Keratinocyte (primary cell): ENCODE results near the gene SRPK1. TPM values are rescaled to one million over a fixed set of nuclear protein-coding genes. Genes with fewer than 3 reads are reported as not detected.

Experiments used
- DNase-seq: peaks from one replicate; pipeline ENCODE4 v3.0.0-alpha.2; 2011; ENCODE audit warnings: low read depth, missing footprints, low spot score
- FAIRE-seq: peaks from 2 replicates; lab custom pipeline; 2011; peaks lifted over from hg19 to GRCh38; lab: Jason Lieb, UNC
- H2AFZ ChIP-seq: 2 replicates; pipeline ENCODE4 v1.6.0; 2012; ENCODE audit warnings: low read length, control low read depth, inconsistent platforms; ENCODE audit not compliant: control insufficient read depth
- H3K27ac ChIP-seq: 2 replicates; pipeline ENCODE4 v1.5.1; 2011; ENCODE audit warnings: low read length; ENCODE audit not compliant: control insufficient read depth, insufficient read depth
- H3K27me3 ChIP-seq: 3 replicates; pipeline ENCODE4 v1.6.0; 2011; ENCODE audit warnings: low read length; ENCODE audit not compliant: control insufficient read depth, insufficient read depth; ENCODE audit errors: extremely low read depth
- H3K36me3 ChIP-seq, 2 experiments: 2 replicates in 1 of 2; 3 replicates in 1 of 2; pipeline ENCODE4 v1.5.1; 2011; ENCODE audit warnings: low read length in 2 of 2, mild to moderate bottlenecking in 1 of 2; ENCODE audit not compliant: control insufficient read depth in 2 of 2, insufficient read depth in 2 of 2; ENCODE audit errors: extremely low read depth in 1 of 2
- H3K4me1 ChIP-seq: 3 replicates; pipeline ENCODE4 v1.5.1; 2011; ENCODE audit warnings: low read length; ENCODE audit not compliant: control insufficient read depth, insufficient read depth; ENCODE audit errors: extremely low read depth
- H3K4me2 ChIP-seq: 3 replicates; pipeline ENCODE4 v1.6.0; 2011; ENCODE audit warnings: low read depth, low read length; ENCODE audit not compliant: control insufficient read depth, insufficient read depth; ENCODE audit errors: extremely low read depth
- H3K4me3 ChIP-seq, 3 experiments: fragments of 200-600 bp in 1 of 3; sonication (generic) in 1 of 3; 2 replicates in 2 of 3; 3 replicates in 1 of 3; pipeline ENCODE4 v1.5.1; 2011 to 2016; ENCODE audit warnings: low read length in 3 of 3, mild to moderate bottlenecking in 3 of 3, control low read depth in 2 of 3, inconsistent platforms in 1 of 3, low read depth in 1 of 3, mixed read lengths in 1 of 3, mixed run types in 1 of 3, moderate library complexity in 1 of 3; ENCODE audit not compliant: control insufficient read depth in 2 of 3, insufficient read depth in 2 of 3; ENCODE audit errors: extremely low read depth in 1 of 3
- H3K79me2 ChIP-seq: 2 replicates; pipeline ENCODE4 v1.6.0; 2012; ENCODE audit warnings: low read length; ENCODE audit not compliant: control insufficient read depth, insufficient read depth
- H3K9ac ChIP-seq: 3 replicates; pipeline ENCODE4 v1.6.0; 2011; ENCODE audit warnings: low read length; ENCODE audit not compliant: control insufficient read depth, insufficient read depth; ENCODE audit errors: extremely low read depth
- H3K9me1 ChIP-seq: 3 replicates; pipeline ENCODE4 v1.6.0; 2011; ENCODE audit warnings: low read length; ENCODE audit not compliant: control insufficient read depth, insufficient read depth; ENCODE audit errors: extremely low read depth
- H3K9me3 ChIP-seq: 2 replicates; pipeline ENCODE4 v1.5.1; 2012; ENCODE audit warnings: low read depth, low read length; ENCODE audit not compliant: control insufficient read depth
- H4K20me1 ChIP-seq: 3 replicates; pipeline ENCODE4 v1.6.0; 2011; ENCODE audit warnings: low read length; ENCODE audit not compliant: control insufficient read depth, insufficient read depth; ENCODE audit errors: extremely low read depth
- EZH2 ChIP-seq: IDR thresholded peaks from one replicate; pipeline ENCODE4 v1.6.1; 2012; ENCODE audit warnings: inconsistent platforms, mild to moderate bottlenecking, low read length, moderate library complexity
- dilution Hi-C: fragments of 300-500 bp; cut with MboI; formaldehyde crosslinking; loops from one replicate; pipeline ENCODE4 v1.7.0; 2020; ENCODE audit warnings: low sequenced_read_pairs; ENCODE audit not compliant: extremely low pct_ligation_motif_present
- polyA plus RNA-seq, 5 experiments: library from polyadenylated mRNA; depleted of rRNA in 3 of 5; stranded (reverse) in 3 of 5; stranded (forward) in 1 of 5; unstranded in 1 of 5; fragments of >200 nt; gene quantifications; 1 replicate in 1 of 5; 2 replicates in 3 of 5; 3 replicates in 1 of 5; pipeline versions ENCODE4 v1.2.1 to v1.2.3, GENCODE V29; 2011 to 2012; ENCODE audit warnings: missing spikeins in 2 of 5, low read depth in 1 of 5, low replicate concordance in 1 of 5
- TF ChIP-seq, protein P1 (sequence below), 3 experiments: IDR thresholded peaks in 1 of 3; conservative IDR thresholded peaks in 1 of 3; optimal IDR thresholded peaks in 1 of 3; 2 replicates in 2 of 3; 3 replicates in 1 of 3; pipeline versions ENCODE3 to v1.5.1; 2011; ENCODE audit warnings: low read length in 3 of 3, mild to moderate bottlenecking in 3 of 3, moderate library complexity in 2 of 3, control low read depth in 1 of 3, inconsistent platforms in 1 of 3; ENCODE audit not compliant: insufficient read depth in 2 of 3; ENCODE audit errors: extremely low read depth in 1 of 3

The SRPK1 gene
- polyA plus RNA-seq, 1 donor (not counting 4 experiments of a cell fraction or from before 2014, with no cell fraction given): 64.1 TPM

DNA sequence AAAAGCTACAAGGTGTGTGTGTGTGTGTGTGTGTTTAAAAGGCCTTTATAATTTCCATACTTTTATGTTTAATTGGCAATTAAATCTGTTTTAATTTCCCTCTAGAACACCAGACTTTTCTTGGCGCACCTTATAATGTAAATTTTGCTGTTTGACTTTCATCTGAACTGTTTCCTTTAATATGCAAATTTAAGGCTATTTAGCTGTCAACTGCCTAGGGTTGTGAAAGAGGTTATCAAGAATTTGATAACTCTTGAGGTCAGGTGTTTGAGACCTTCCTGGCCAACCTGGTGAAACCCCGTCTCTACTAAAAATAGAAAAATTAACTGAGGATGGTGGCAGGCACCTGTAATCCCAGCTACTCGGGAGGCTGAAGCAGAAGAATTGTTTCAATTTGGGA, 119.8 kb downstream of the SRPK1 start:
- H3K27ac ChIP-seq: no peak overlapping the region
- dilution Hi-C loops: no loop called here
- no peaks in the 10 kb centered on the region for H3K36me3 ChIP-seq
- H3K4me1 ChIP-seq: no peaks in the 10 kb centered on the region
- peaks cover 6% of the 10 kb centered on the region for H3K27me3 ChIP-seq
- no peak overlapping the region for H3K4me2 ChIP-seq
- no peak overlapping the region for H3K9ac ChIP-seq
- H3K4me3 ChIP-seq: no peak overlapping the region
- DNase-seq (no peak), FAIRE-seq (no peak)
- H2AFZ ChIP-seq: no peak overlapping the region
- TF ChIP-seq, protein P1, sequence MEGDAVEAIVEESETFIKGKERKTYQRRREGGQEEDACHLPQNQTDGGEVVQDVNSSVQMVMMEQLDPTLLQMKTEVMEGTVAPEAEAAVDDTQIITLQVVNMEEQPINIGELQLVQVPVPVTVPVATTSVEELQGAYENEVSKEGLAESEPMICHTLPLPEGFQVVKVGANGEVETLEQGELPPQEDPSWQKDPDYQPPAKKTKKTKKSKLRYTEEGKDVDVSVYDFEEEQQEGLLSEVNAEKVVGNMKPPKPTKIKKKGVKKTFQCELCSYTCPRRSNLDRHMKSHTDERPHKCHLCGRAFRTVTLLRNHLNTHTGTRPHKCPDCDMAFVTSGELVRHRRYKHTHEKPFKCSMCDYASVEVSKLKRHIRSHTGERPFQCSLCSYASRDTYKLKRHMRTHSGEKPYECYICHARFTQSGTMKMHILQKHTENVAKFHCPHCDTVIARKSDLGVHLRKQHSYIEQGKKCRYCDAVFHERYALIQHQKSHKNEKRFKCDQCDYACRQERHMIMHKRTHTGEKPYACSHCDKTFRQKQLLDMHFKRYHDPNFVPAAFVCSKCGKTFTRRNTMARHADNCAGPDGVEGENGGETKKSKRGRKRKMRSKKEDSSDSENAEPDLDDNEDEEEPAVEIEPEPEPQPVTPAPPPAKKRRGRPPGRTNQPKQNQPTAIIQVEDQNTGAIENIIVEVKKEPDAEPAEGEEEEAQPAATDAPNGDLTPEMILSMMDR (optimal IDR thresholded peaks at IDR 0.05 in 1 of 3, IDR thresholded peaks at IDR 0.05 in 1 of 3, conservative IDR thresholded peaks at IDR 0.05 in 1 of 3; ENCODE audit: extremely low read depth in 1 of 3, insufficient read depth in 2 of 3, low read length in 3 of 3): no peak
- no peak for TF ChIP-seq EZH2
- H3K9me1 ChIP-seq: no peaks in the 10 kb centered on the region
- H3K9me3 ChIP-seq: no peaks in the 10 kb centered on the region
- H4K20me1 ChIP-seq: peaks cover 5% of the 10 kb centered on the region
- H3K79me2 ChIP-seq: no peaks in the 10 kb centered on the region

DNA sequence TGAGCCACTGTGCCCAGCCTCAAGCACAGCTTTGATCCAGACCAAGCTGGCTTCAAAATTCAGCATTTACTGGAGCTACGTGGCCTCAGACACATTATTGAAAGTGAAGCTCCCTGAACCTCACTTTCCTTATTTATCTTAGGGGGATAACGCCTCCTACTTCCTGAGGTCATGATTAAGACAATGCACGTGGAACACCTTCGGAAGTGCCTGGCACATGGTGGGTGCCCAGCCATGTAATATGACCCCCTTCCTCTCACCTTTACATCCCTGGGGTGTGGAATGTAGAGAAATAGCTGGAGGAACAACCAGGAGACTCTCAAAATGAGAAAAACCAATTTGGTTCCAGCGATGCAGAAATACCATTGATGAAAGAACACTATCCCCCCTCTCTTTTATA, 122.2 kb downstream of the SRPK1 start:
- Histone ChIP-seq H3K79me2 (no peaks in the 10 kb centered on the region), H3K27me3 (no peaks in the 10 kb centered on the region), H3K27ac (no peak overlapping the region), H3K9ac (no peak overlapping the region), H3K9me1 (no peaks in the 10 kb centered on the region), H3K36me3 (no peaks in the 10 kb centered on the region), H3K9me3 (no peaks in the 10 kb centered on the region), H3K4me1 (no peaks in the 10 kb centered on the region), H2AFZ (no peak overlapping the region), H4K20me1 (no peaks in the 10 kb centered on the region), H3K4me2 (no peak overlapping the region), H3K4me3 (no peak overlapping the region)
- dilution Hi-C loops: no loop called here
- FAIRE-seq (no peak), DNase-seq (no peak)
- TF ChIP-seq EZH2: no peak
- TF ChIP-seq, protein P1 (optimal IDR thresholded peaks at IDR 0.05 in 1 of 3, IDR thresholded peaks at IDR 0.05 in 1 of 3, conservative IDR thresholded peaks at IDR 0.05 in 1 of 3; ENCODE audit: extremely low read depth in 1 of 3, insufficient read depth in 2 of 3, low read length in 3 of 3): no peak
